Epithelial cell of esophagus (primary cell): ENCODE data around the gene XKR3.
"Not testable (repeated sequence)": the region's sequence is repeated elsewhere in the genome, so short reads cannot be mapped to it uniquely, and the experiment has no call there.

ENCODE experiments used
- DNase-seq: peaks from one replicate; pipeline ENCODE4 v3.0.0; 2010; ENCODE audit warnings: low read depth
- H3K4me3 ChIP-seq: 2 replicates; pipeline ENCODE4 v1.5.1; 2011; ENCODE audit warnings: mild to moderate bottlenecking, low read length, control low read depth
- TF ChIP-seq, protein P1 (sequence below): IDR thresholded peaks from 2 replicates; pipeline ENCODE4 v1.5.1; 2011; ENCODE audit warnings: low read depth, mild to moderate bottlenecking, low read length, control low read depth, inconsistent platforms; ENCODE audit not compliant: insufficient read depth; ENCODE audit errors: missing control alignments

The XKR3 gene

DNA sequence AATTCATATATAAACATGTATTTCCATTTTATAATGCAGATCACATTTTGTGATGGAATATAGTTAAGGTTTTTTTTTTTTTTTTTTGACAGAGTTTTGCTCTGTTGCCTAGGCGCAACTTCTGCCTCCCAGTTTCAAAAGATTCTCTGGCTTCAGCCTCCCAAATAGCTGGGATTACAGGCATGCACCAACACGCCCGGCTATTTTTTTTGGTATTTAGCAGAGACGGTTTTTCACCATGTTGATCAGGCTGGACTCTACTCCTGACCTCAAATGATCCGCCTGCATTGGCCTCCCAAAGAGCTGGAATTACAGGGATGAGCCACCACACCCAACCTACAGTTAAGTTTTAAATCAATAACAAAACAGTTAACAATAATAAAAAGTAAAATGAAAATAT is 18.8 kb downstream of the XKR3 start:
- DNase-seq: no peak
- TF ChIP-seq, protein P1, sequence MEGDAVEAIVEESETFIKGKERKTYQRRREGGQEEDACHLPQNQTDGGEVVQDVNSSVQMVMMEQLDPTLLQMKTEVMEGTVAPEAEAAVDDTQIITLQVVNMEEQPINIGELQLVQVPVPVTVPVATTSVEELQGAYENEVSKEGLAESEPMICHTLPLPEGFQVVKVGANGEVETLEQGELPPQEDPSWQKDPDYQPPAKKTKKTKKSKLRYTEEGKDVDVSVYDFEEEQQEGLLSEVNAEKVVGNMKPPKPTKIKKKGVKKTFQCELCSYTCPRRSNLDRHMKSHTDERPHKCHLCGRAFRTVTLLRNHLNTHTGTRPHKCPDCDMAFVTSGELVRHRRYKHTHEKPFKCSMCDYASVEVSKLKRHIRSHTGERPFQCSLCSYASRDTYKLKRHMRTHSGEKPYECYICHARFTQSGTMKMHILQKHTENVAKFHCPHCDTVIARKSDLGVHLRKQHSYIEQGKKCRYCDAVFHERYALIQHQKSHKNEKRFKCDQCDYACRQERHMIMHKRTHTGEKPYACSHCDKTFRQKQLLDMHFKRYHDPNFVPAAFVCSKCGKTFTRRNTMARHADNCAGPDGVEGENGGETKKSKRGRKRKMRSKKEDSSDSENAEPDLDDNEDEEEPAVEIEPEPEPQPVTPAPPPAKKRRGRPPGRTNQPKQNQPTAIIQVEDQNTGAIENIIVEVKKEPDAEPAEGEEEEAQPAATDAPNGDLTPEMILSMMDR: no peak

DNA sequence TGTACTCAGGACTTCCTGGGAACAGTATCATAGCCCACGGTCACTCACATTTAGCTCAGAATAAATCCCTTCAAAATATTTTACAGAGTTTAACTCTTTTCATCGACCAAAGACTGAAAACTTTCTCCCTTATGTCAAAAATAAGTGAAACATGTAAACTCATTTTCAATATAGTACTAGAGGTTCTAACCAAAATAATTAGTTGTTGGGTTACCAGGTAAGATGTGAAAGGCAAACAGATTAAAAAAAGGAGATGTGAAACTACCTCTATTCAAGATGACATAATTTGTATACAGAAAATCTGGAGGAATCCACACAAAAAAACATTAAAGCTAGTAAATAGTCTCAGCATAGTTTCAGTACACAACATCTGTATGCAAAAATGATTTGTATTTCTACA is 20.3 kb downstream of the XKR3 start:
- TF ChIP-seq, protein P1: no peak
- no peak overlapping the region for H3K4me3 ChIP-seq
- DNase-seq: no peak

More for the DNA sequence above, 18.8 kb downstream of the XKR3 start:
- H3K4me3 ChIP-seq: no peak overlapping the region

DNA sequence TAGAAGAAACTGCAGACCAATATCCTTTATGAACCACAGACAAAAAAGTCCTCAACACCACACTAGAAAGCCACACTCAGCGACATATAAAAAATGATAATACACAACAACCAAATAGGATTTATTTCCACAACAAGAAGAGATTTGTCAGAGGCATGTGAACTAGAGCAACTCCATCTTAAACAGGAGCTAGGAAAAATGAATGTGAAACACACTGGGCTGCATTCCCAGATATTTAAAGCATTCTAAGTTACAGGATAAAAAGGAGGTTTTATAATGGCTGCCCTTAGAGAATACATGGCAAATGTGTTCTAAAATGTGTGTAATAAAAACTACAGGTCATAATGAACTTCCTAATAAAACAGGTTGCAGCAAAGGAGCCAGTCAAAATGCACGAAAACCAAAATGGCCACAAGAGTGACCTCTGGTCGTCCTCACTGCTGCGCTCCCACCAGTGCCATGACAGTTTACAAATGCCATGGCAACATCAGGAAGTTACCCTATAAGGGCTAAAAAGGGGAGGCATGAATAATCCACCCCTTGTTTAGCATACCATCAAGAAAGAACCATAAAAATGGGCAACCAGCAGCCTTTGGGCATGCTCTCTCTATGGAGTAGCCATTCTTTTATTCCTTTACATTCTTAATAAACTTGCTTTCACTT is 21.8 kb downstream of the XKR3 start:
- no peak overlapping the region for H3K4me3 ChIP-seq
- no peak for DNase-seq
- TF ChIP-seq, protein P1: no peak

DNA sequence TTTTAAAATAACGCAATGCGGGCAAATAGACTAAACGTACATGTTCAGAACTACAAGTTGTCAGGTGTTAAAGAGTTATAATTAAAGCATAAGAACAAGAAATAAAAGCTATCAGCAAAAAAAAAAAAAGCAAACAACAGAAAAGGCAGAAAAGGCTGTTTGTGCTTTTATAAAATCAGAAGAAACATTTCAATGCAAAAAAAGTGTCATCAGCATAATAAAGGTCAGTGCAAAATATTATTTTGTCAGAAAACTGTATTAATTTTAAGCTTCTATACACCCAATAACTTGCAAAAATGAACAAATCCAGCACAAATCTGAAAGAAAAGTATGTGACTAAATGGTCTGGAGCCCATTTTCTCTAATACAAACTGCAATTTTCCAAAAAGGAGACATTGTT is 23.6 kb downstream of the XKR3 start:
- DNase-seq: no peak
- TF ChIP-seq, protein P1: no peak
- no peak overlapping the region for H3K4me3 ChIP-seq

DNA sequence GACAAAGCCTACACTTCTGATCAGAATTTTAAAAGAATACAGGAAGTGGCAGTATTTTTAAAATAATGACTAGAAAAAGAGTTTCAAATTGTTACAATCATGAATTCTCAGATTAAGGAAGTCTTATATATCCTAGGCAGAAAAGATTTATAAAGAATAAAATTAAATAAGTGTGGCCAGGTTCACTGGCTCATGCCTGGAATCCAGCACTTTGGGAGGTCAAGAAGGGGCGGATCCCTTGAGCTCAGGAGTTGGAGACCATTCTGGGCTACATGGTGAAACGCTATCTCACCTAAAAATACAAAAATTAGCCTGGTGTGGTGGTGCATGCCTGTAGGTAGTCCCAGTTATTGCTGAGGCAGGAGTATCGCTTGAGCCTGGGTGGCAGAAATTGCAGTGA is 24.1 kb downstream of the XKR3 start:
- TF ChIP-seq, protein P1: no peak
- no peak overlapping the region for H3K4me3 ChIP-seq
- DNase-seq: no peak

DNA sequence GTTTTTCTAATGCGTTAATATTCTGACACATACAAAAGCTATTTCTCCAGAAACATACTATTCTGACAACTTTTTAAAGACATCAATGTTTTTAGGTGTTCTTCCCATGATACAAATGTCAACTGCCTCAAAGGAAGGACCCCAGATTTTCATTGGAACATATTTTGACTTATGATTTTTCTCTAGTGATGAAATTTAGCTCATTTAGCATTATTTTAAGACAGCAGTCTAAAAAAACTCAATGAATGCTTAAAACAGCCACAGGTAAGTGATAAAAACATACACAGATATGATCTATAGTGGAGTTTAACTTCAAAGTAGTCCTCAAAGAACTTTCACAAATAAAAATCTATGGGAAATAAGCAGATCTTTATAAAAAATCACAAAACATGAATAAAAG is 24.9 kb downstream of the XKR3 start:
- no peak for DNase-seq
- no peak overlapping the region for H3K4me3 ChIP-seq
- TF ChIP-seq, protein P1: no peak

DNA sequence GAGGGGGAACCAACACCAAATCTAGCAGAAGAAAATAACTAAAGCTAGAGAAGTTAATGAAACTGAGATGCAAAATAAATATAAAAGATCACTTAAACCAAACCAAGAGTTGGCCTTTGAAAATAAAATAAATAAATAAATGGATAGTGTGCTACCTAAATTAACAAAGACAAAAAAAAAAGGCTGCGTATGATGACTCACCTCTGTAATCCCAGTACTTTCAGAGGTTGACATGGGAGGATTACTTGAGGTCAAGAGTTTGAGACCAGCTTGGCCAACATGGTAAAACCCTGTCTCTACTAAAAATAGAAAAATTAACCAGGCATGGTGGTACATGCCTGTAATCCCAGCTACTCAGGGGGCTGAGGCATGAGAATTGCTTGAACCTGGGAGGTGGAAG is 29.7 kb downstream of the XKR3 start:
- not testable (repeated sequence) for H3K4me3 ChIP-seq, DNase-seq

DNA sequence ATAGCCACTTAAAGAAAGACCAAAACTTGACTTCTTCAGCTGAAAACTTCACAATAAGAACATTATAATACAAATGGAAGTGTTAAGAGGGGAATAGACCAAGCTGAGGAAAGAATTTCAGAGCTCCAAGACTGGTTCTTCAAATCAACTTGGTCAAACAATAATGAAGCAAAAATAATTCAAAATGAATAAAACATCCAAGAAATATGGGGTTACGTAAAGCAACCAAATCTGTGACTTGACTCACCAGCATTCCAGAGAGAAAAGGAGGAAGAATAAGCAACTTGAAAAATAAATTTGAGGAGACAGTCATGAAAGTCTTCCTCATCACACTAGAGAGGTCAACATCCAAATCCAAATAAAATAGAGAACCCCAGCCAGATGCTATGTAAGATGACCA is 31.4 kb downstream of the XKR3 start:
- H3K4me3 ChIP-seq: no peak overlapping the region
- TF ChIP-seq, protein P1: no peak
- no peak for DNase-seq
